ENCODE data around the gene CARD11.

Gene CARD11

GRCh38 chr7:2974093-2974819 is 69.4 kb downstream of the CARD11 start:
- H3K27ac ChIP-seq = no peak overlapping the region
- TF ChIP-seq ZFX (IDR thresholded peaks at IDR 0.05) = no peak
- no peak for TF ChIP-seq CTCF (conservative IDR thresholded peaks at IDR 0.05)

GRCh38 chr7:2972835-2973161 is 70.9 kb downstream of the CARD11 start:
- no peak overlapping the region for H3K27ac ChIP-seq
- TF ChIP-seq CTCF (conservative IDR thresholded peaks at IDR 0.05) (no peak), ZFX (IDR thresholded peaks at IDR 0.05) (no peak)

GRCh38 chr7:2971914-2972834 is 71.5 kb downstream of the CARD11 start:
- no peak for TF ChIP-seq ZFX (IDR thresholded peaks at IDR 0.05)
- TF ChIP-seq CTCF (conservative IDR thresholded peaks at IDR 0.05) = no peak
- H3K27ac ChIP-seq = no peak overlapping the region

- TF ChIP-seq CTCF (conservative IDR thresholded peaks at IDR 0.05) (no peak), ZFX (IDR thresholded peaks at IDR 0.05) (no peak)
- H3K27ac ChIP-seq = no peak overlapping the region
Measured at GRCh38 chr7:2970861-2971260, 72.8 kb downstream of the CARD11 start.

GRCh38 chr7:2970307-2970664 is 73.4 kb downstream of the CARD11 start:
- H3K27ac ChIP-seq = no peak overlapping the region
- TF ChIP-seq CTCF (conservative IDR thresholded peaks at IDR 0.05) = no peak
- no peak for TF ChIP-seq ZFX (IDR thresholded peaks at IDR 0.05)

GRCh38 chr7:2969398-2970306 is 74.0 kb downstream of the CARD11 start:
- TF ChIP-seq ZFX (IDR thresholded peaks at IDR 0.05) (no peak), CTCF (conservative IDR thresholded peaks at IDR 0.05) (no peak)
- no peak overlapping the region for H3K27ac ChIP-seq
